ENCODE results near the gene SENP5.
"Not testable (repeated sequence)": the region's sequence is repeated elsewhere in the genome, so short reads cannot be mapped to it uniquely, and the experiment has no call there.

Gene SENP5

GRCh38 chr3:196867507-196868296, at the start of gene SENP5:
TSS of gene SENP5 (plus strand) at chr3:196867920. CDS start at chr3:196885182, 17,262 bp downstream.
- DNase-seq (ENCODE audit: low read depth, low spot score), result peak; percentile 86

- no peak for DNase-seq (ENCODE audit: low read depth, low spot score)
Measured at GRCh38 chr3:196821806-196822355, 45.8 kb upstream of the SENP5 start.

DNA sequence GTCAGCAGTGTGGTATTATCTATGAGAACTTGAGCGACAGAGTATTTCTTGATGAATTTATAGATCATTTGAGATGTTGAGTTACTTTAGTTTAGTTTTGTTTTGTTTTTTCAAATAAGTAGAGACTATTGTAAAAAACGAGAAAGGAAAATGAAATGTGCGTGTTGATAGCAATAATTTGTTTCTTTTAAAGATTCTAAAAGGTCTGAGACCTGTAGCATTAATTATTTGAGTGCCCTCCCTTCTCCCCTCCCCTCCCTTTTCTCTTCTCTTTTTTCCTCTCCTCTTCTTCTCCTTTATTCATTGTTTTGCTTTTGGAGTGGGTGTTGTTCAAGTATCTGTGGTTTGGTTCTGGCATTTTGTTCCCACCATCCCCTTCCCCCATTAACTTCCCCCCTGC, 38.1 kb upstream of the SENP5 start:
- not testable (repeated sequence) for DNase-seq (ENCODE audit: low read depth, low spot score)

DNA sequence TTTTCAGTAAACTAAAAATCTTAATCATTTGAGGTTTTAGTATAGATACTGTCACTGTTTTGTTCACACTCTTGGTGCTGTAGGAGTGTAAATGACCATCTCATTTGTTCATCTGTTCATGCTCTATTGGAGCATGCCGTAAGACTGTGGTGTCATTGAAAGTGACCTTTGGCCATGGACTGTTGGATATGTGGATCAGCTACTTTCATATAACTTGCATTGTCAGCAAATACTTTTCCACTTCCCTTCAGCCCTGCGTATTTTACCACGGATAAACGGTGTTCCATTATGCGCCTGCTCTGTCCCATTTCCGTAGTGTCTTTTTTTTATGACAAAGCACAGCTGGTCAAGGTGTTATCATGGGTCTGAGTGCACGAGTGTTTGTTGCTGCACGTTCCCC, 32.6 kb upstream of the SENP5 start:
- no peak for DNase-seq (ENCODE audit: low read depth, low spot score)

GRCh38 chr3:196836626-196837025, 31.1 kb upstream of the SENP5 start:
- not testable (repeated sequence) for DNase-seq (ENCODE audit: low read depth, low spot score)

- peak; percentile 71 for DNase-seq (ENCODE audit: low read depth, low spot score)
Measured at GRCh38 chr3:196837819-196838420, 29.8 kb upstream of the SENP5 start.

GRCh38 chr3:196839351-196839750, 28.4 kb upstream of the SENP5 start:
- DNase-seq (ENCODE audit: low read depth, low spot score), result not testable (repeated sequence)

DNA sequence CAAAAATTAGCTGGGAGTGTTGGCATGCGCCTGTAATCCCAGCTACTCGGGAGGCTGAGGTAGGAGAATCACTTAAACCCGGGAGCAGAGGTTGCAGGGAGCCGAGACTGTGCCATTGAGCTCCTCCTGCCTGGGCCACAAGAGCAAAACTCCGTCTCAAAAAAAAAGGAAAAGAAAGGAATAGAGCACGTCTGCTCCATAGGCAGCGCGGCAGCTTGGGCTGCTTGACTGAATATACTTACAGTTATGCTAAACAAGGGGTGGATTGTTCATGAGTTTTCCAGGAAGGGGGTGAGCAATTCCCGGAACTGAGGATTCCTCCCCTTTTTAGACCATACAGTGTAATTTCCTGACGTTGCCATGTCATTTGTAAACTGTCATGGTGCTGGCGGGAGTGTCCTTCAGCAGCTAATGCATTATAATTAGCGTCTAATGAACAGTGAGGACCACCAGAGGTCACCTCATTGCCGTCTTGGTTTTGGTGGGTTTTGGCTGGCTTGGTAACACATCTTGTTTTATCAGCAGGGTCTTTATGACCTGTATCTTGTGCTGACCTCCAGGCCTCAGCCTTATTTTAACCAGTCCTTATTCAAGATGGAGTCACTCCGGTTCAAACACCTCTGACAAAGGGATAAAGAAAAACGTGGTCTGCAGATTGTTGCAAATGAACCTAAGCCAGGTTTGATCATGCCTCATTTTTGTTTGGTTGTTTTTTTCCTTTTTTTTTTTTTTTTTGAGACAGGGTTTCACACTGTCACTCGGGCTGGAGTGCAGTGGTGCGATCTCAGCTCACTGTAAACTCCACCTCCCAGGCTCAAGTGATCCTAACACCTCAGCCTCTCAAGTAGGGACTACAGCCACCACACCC, 24.9 kb upstream of the SENP5 start:
- peak; percentile 10 for DNase-seq (ENCODE audit: low read depth, low spot score)

DNA sequence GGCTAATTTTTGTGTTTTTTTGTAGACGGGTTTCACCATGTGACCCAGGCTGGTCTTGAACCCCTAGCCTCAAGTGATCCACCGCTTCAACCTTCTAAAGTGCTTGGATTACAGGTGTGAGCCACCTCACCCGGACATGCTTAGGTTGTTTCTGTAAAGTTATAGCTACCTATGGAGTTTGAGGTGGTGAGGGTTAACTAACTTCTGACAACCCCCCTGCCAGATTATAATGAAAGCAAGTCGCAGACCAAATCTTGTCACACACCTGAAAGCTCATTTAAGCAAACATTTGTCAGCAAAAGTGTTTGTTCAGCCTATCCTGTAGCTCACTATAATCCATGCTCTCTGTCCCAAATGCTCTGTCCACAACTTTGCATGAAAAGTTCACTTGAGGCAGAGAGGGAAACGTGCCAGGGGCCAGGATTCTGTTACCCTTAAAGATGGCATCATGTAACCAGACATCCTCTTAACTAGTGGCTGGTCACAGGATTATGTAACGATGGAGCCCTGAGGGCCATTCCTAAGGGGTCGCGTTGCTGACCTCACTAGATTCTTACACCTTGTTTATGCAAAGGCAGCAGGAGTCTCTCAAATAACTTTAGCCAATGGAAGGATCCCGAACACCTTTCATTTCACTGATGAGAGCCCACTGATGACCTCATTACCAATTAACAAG, 24.1 kb upstream of the SENP5 start:
- peak; percentile 84 for DNase-seq (ENCODE audit: low read depth, low spot score)

- not testable (repeated sequence) for DNase-seq (ENCODE audit: low read depth, low spot score)
Measured at GRCh38 chr3:196844235-196845219, 23.2 kb upstream of the SENP5 start.

GRCh38 chr3:196848375-196848774, 19.3 kb upstream of the SENP5 start:
- DNase-seq (ENCODE audit: low read depth, low spot score), result not testable (repeated sequence)

- no peak for DNase-seq (ENCODE audit: low read depth, low spot score)
Measured at GRCh38 chr3:196849180-196849741, 18.5 kb upstream of the SENP5 start.

DNA sequence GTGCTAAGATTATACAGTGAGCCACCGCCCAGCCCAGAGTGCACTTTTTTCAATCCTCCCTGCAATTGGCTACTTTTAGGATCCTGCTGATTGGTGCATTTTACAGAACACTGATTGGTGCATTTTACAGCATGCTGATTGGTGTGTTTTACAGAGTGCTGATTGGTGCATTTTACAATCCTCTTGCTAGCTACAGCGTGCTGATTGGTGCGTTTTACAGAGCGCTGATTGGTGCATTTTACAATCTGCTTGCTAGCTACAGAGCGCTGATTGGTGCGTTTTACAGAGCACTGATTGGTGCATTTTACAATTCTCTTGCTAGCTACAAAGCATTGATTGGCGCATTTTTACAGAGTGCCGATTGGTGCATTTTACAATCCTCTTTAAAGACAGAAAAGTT, 4.7 kb upstream of the SENP5 start:
- not testable (repeated sequence) for DNase-seq (ENCODE audit: low read depth, low spot score)

- DNase-seq (ENCODE audit: low read depth, low spot score), result no peak
Measured at GRCh38 chr3:196867155-196867506, 589 bp upstream of the SENP5 start.

DNA sequence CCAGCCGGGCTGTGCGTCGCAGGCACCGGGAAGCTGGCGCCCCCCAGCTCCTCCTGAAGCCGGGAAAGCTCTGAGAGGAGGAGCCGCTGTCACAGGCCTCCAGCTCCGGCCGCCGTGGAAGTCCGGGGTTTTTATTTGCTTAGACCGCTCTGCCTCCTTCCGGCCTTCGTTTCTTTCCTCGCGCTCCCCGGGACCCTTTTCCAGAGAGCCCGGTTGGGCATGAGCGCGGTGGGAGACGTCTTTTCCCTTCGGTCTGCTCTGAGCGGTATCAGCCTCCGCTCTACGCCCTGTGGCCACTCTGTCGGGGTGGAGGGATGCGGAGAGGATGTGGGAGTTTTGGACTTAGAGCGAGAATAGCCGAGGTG, 559 bp downstream of the SENP5 start:
- peak; percentile 49 for DNase-seq (ENCODE audit: low read depth, low spot score)

DNA sequence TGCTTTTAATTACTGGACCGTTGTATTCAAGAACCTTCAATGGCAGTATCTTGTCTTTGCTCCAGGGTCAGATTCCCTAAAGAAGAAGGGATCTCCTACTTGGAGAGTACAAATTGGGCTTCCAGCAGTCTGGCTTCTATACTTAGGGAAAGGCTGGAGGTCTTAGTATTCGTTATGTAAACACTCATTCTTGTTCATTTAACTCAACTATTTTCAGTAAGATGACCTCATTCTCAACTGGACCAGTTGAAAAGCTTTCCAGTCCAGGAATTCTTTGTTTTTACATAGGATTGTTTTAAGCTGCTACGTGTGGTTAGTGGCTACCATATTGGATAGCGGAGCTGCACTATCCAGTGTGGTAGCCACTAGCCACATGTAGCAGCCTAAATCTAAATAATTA, 4.6 kb downstream of the SENP5 start:
- no peak for DNase-seq (ENCODE audit: low read depth, low spot score)

- DNase-seq (ENCODE audit: low read depth, low spot score), result peak; percentile 78
Measured at GRCh38 chr3:196874511-196875094, 6.9 kb downstream of the SENP5 start.

- DNase-seq (ENCODE audit: low read depth, low spot score), result no peak
Measured at GRCh38 chr3:196875258-196875657, 7.5 kb downstream of the SENP5 start.

DNA sequence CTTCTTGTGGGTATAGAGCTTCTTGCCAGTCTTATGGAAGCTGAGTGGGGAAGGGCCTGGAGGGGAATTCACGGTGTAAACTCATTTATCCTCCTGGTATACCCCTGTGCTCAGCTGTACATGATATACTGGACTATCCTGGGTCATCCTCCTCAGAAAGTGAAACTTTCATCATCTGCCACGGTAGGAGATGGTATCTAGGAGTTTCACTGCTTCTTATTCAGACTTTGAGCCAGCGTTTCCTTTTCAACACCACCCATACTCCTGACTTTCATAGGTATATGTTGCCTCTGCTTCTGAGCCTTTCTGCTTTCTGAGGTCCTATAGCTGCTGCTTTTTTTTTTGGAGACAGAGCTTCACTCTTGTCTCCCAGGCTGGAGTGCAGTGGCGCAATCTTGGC, 15.6 kb downstream of the SENP5 start:
- no peak for DNase-seq (ENCODE audit: low read depth, low spot score)

- DNase-seq (ENCODE audit: low read depth, low spot score), result no peak
Measured at GRCh38 chr3:196886144-196886543, 18.4 kb downstream of the SENP5 start.

Measured in ELF-1 (cell line).